ENCODE results near the gene APLF.
"Not testable (repeated sequence)": the region's sequence is repeated elsewhere in the genome, so short reads cannot be mapped to it uniquely, and the experiment has no call there.

Gene APLF

GRCh38 chr2:68441179-68441993, 26.0 kb upstream of the APLF start:
- DNase-seq, result peak; percentile 88

GRCh38 chr2:68441994-68442322, 25.4 kb upstream of the APLF start:
- DNase-seq, result no peak

- DNase-seq, result not testable (repeated sequence)
Measured at GRCh38 chr2:68446425-68446824, 21.0 kb upstream of the APLF start.

GRCh38 chr2:68447118-68447517, 20.3 kb upstream of the APLF start:
- no peak for DNase-seq

GRCh38 chr2:68448671-68449653, 18.4 kb upstream of the APLF start:
- no peak for DNase-seq

GRCh38 chr2:68452158-68452900, 15.1 kb upstream of the APLF start:
- no peak for DNase-seq

GRCh38 chr2:68453761-68454360, 13.5 kb upstream of the APLF start:
- no peak for DNase-seq

- no peak for DNase-seq
Measured at GRCh38 chr2:68454719-68455118, 12.7 kb upstream of the APLF start.

- no peak for DNase-seq
Measured at GRCh38 chr2:68456198-68456597, 11.2 kb upstream of the APLF start.

GRCh38 chr2:68458981-68459380, 8.4 kb upstream of the APLF start:
- no peak for DNase-seq

GRCh38 chr2:68463287-68463877, 4.0 kb upstream of the APLF start:
- DNase-seq, result no peak

- no peak for DNase-seq
Measured at GRCh38 chr2:68464651-68465050, 2.7 kb upstream of the APLF start.

GRCh38 chr2:68465081-68465916, 2.1 kb upstream of the APLF start:
- peak; percentile 65 for DNase-seq

GRCh38 chr2:68466361-68466777, 1.0 kb upstream of the APLF start:
- peak; percentile 74 for DNase-seq

GRCh38 chr2:68466778-68467076, 658 bp upstream of the APLF start:
- no peak for DNase-seq

- DNase-seq, result no peak
Measured at GRCh38 chr2:68468801-68469200, 1.4 kb downstream of the APLF start.

GRCh38 chr2:68469935-68470334, 2.5 kb downstream of the APLF start:
- no peak for DNase-seq

GRCh38 chr2:68471385-68471784, 4.0 kb downstream of the APLF start:
- no peak for DNase-seq

- no peak for DNase-seq
Measured at GRCh38 chr2:68472796-68473414, 5.5 kb downstream of the APLF start.

GRCh38 chr2:68475110-68475509, 7.7 kb downstream of the APLF start:
- no peak for DNase-seq

GRCh38 chr2:68475576-68475975, 8.2 kb downstream of the APLF start:
- no peak for DNase-seq
